NCI-H226 (cell line): ENCODE data around the gene ALCAM.

Experiments used
- DNase-seq: peaks from one replicate; pipeline ENCODE4 v3.0.0-alpha.2; 2015

Gene ALCAM

GRCh38 chr3:105534491-105534890, 167.8 kb downstream of the ALCAM start:
- DNase-seq, result no peak

- DNase-seq, result peak; percentile 2
These were observed 170.8 kb downstream of the ALCAM start for GRCh38 chr3:105537371-105538080.

GRCh38 chr3:105538483-105538882, 171.8 kb downstream of the ALCAM start:
- DNase-seq, result no peak

GRCh38 chr3:105539897-105540296, 173.2 kb downstream of the ALCAM start:
- DNase-seq, result no peak

GRCh38 chr3:105542282-105543019, 175.7 kb downstream of the ALCAM start:
- no peak for DNase-seq

GRCh38 chr3:105545051-105545450, 178.3 kb downstream of the ALCAM start:
- no peak for DNase-seq

- DNase-seq, result peak; percentile 9
These were observed 187.1 kb downstream of the ALCAM start for GRCh38 chr3:105553851-105554250.

- no peak for DNase-seq
These were observed 188.5 kb downstream of the ALCAM start for GRCh38 chr3:105555206-105555605.

- no peak for DNase-seq
These were observed 193.1 kb downstream of the ALCAM start for GRCh38 chr3:105559856-105560255.

GRCh38 chr3:105561876-105562275, 195.2 kb downstream of the ALCAM start:
- peak; percentile 64 for DNase-seq

GRCh38 chr3:105564546-105565288, 198.0 kb downstream of the ALCAM start:
- no peak for DNase-seq

GRCh38 chr3:105571005-105571404, 204.3 kb downstream of the ALCAM start:
- DNase-seq, result no peak

- no peak for DNase-seq
These were observed 205.8 kb downstream of the ALCAM start for GRCh38 chr3:105572501-105572900.

GRCh38 chr3:105579439-105579838, 212.7 kb downstream of the ALCAM start:
- DNase-seq, result no peak

GRCh38 chr3:105580296-105580965, 213.7 kb downstream of the ALCAM start:
- no peak for DNase-seq

GRCh38 chr3:105582015-105582414, 215.3 kb downstream of the ALCAM start:
- DNase-seq, result no peak

GRCh38 chr3:105584003-105584790, 217.5 kb downstream of the ALCAM start:
- DNase-seq, result peak; percentile 65

- no peak for DNase-seq
These were observed 226.6 kb downstream of the ALCAM start for GRCh38 chr3:105593315-105593714.

- no peak for DNase-seq
These were observed 227.5 kb downstream of the ALCAM start for GRCh38 chr3:105594219-105594618.

- peak; percentile 98 for DNase-seq
These were observed 231.5 kb downstream of the ALCAM start for GRCh38 chr3:105598042-105598796.

GRCh38 chr3:105599350-105599749, 232.6 kb downstream of the ALCAM start:
- no peak for DNase-seq
